K562 (cell line): Measurements from ENCODE around the gene SIM2. TPM values are rescaled to one million over a fixed set of nuclear protein-coding genes. Genes with fewer than 3 reads are reported as not detected.

Source experiments
- ATAC-seq: fragments of 200-7000 bp; cut with Tn5 transposase; 3 replicates; pipeline ENCODE4 v1.9.1; 2020; ENCODE audit warnings: moderate library complexity
- BruUV-seq: library from RNA; stranded (reverse); fragments of 400-500 nt; replicated peaks from 2 replicates; lab custom pipeline; 2021; lab: Mats Ljungman, UMichigan
- CTCF ChIA-PET: fragments of 300-600 bp; formaldehyde crosslinking; extraction: SDS; loops from one replicate; lab custom pipeline; 2021; ENCODE audit warnings: low intra/inter-chr PET ratio; lab: Yijun Ruan, JAX
- POLR2A ChIA-PET: fragments of 300-600, 350-650 bp; sonication (Branson Sonifier 250); formaldehyde crosslinking; extraction: SDS; loops from one replicate; lab custom pipeline; 2021; ENCODE audit warnings: antibody characterized with exemption, inconsistent platforms; lab: Yijun Ruan, JAX
- DNase-seq, 4 experiments: peaks; one replicate each; pipeline versions ENCODE4 v3.0.0 to v3.0.0-alpha.2; 2011 to 2018; ENCODE audit warnings: low spot score in 3 of 4, mixed read lengths in 3 of 4; ENCODE audit errors: extremely low read depth in 1 of 4
- FAIRE-seq: peaks from 2 replicates; lab custom pipeline; 2011; peaks lifted over from hg19 to GRCh38; lab: Jason Lieb, UNC
- H2AFZ ChIP-seq: 2 replicates; pipeline ENCODE4 v1.6.0; 2011; ENCODE audit warnings: low read depth, low read length, control low read depth, inconsistent platforms
- H3K27ac ChIP-seq: fragments of 200-600 bp; 3 replicates; pipeline ENCODE4 v1.8.0; 2011; ENCODE audit warnings: low read depth, mild to moderate bottlenecking, control low read depth, inconsistent platforms, low read length, moderate library complexity, mixed read lengths; ENCODE audit errors: extremely low read depth
- H3K27me3 ChIP-seq, 2 experiments: fragments of 300-600 bp in 1 of 2; 2 replicates in 1 of 2; 3 replicates in 1 of 2; pipeline versions ENCODE4 v1.6.0 to v1.8.0; 2011; ENCODE audit warnings: inconsistent platforms in 2 of 2, low read length in 2 of 2, mild to moderate bottlenecking in 1 of 2, mixed read lengths in 1 of 2, moderate library complexity in 1 of 2; ENCODE audit not compliant: control insufficient read depth in 2 of 2, insufficient read depth in 2 of 2
- H3K36me3 ChIP-seq: fragments of 300-600 bp; 3 replicates; pipeline ENCODE4 v1.8.0; 2011; ENCODE audit warnings: mild to moderate bottlenecking, low read length, inconsistent platforms; ENCODE audit not compliant: control insufficient read depth, insufficient read depth
- H3K4me1 ChIP-seq, 2 experiments: fragments of 200-600 bp in 1 of 2; replicated peaks in 1 of 2; 2 replicates in 1 of 2; 3 replicates in 1 of 2; pipeline versions ENCODE4 v1.5.1 to v1.8.0; 2011; ENCODE audit warnings: inconsistent platforms in 2 of 2, low read length in 2 of 2, mild to moderate bottlenecking in 1 of 2, mixed read lengths in 1 of 2, moderate library complexity in 1 of 2; ENCODE audit not compliant: control insufficient read depth in 2 of 2, insufficient read depth in 2 of 2
- H3K4me2 ChIP-seq: 2 replicates; pipeline ENCODE4 v1.6.1; 2011; ENCODE audit warnings: low read length, control low read depth, inconsistent platforms, mixed read lengths; ENCODE audit not compliant: insufficient read depth
- H3K4me3 ChIP-seq: fragments of 200-600 bp; sonication (generic), shearing (Covaris generic); 2 replicates; pipeline ENCODE4 v1.5.1; 2016; ENCODE audit warnings: control low read depth, inconsistent platforms
- H3K79me2 ChIP-seq: fragments of 200-600 bp; 3 replicates; pipeline ENCODE4 v1.8.0; 2011; ENCODE audit warnings: low read length, inconsistent platforms; ENCODE audit not compliant: control insufficient read depth, insufficient read depth
- H3K9ac ChIP-seq, 2 experiments: 2 replicates each; pipeline versions ENCODE4 v1.6.0 to v1.6.1; 2011; ENCODE audit warnings: low read depth in 2 of 2, low read length in 2 of 2, control low read depth in 1 of 2, inconsistent platforms in 1 of 2, mild to moderate bottlenecking in 1 of 2, mixed read lengths in 1 of 2; ENCODE audit not compliant: insufficient read depth in 1 of 2
- H3K9me1 ChIP-seq: one replicate; pipeline ENCODE4 v1.6.0; 2011; ENCODE audit warnings: inconsistent platforms, mild to moderate bottlenecking, low read length, moderate library complexity; ENCODE audit not compliant: control insufficient read depth, insufficient read depth
- H3K9me3 ChIP-seq: replicated peaks from 2 replicates; pipeline ENCODE4 v1.5.1; 2011; ENCODE audit warnings: low read depth, low read length, inconsistent platforms; ENCODE audit not compliant: control insufficient read depth, insufficient read depth
- H4K20me1 ChIP-seq: replicated peaks from 2 replicates; pipeline ENCODE4 v1.6.1; 2011; ENCODE audit warnings: low read length, inconsistent platforms, mixed read lengths; ENCODE audit not compliant: control insufficient read depth, insufficient read depth
- MCM3 ChIP-seq: fragments of 450-650 bp; IDR thresholded peaks from 2 replicates; pipeline ENCODE4 v1.6.1; 2016
- NFIC ChIP-seq: fragments of 450-650 bp; IDR thresholded peaks from 2 replicates; pipeline ENCODE4 v1.6.1; 2017; ENCODE audit warnings: mild to moderate bottlenecking, inconsistent platforms
- NFXL1 ChIP-seq: fragments of 450-650 bp; formaldehyde crosslinking; IDR thresholded peaks from 2 replicates; pipeline ENCODE4 v1.4.0; 2021; ENCODE audit warnings: mild to moderate bottlenecking
- TBP ChIP-seq: optimal IDR thresholded peaks from 2 replicates; pipeline ENCODE3; 2011; ENCODE audit warnings: low read depth, low read length, improper control_type of control experiment
- ZNF696 ChIP-seq: fragments of 250-450 bp; sonication (Bioruptor Pico); conservative IDR thresholded peaks from 2 replicates; pipeline ENCODE4 v1.4.0; 2020; ENCODE audit warnings: mild to moderate bottlenecking, moderate library complexity
- ZNF707 ChIP-seq: fragments of 250-450 bp; sonication (Bioruptor Pico); conservative IDR thresholded peaks from 2 replicates; pipeline ENCODE4 v1.8.0; 2022; ENCODE audit warnings: inconsistent platforms, mild to moderate bottlenecking, moderate library complexity
- ZZZ3 ChIP-seq: fragments of 450-650 bp; IDR thresholded peaks from 2 replicates; pipeline ENCODE4 v1.6.1; 2016; ENCODE audit warnings: antibody characterized with exemption, mild to moderate bottlenecking, moderate library complexity
- WGBS: fragments of 100-300 bp; shearing (Covaris generic); methylation state at CpG from one replicate; pipeline ENCODE4 v1.1.6; 2016; ENCODE audit warnings: low coverage, mixed read lengths; ENCODE audit not compliant: insufficient coverage; ENCODE audit errors: missing lambda C conversion rate; 5-methylcytosine and 5-hydroxymethylcytosine counted together
- in situ Hi-C: fragments of 300-500 bp; cut with MboI; formaldehyde crosslinking; loops from 4 replicates; pipeline ENCODE4 v1.15.0; 2018; ENCODE audit warnings: inconsistent platforms, mixed read lengths
- intact Hi-C: fragments of 100-400 bp; cut with micrococcal nuclease; formaldehyde crosslinking; loops from 2 replicates; pipeline ENCODE4 v1.14.2; 2022
- polyA plus RNA-seq, 8 experiments: library from polyadenylated mRNA; depleted of rRNA in 4 of 8; stranded (reverse) in 5 of 8; unstranded in 3 of 8; fragments of >200 nt; fragmentation: Nextera tagmentation in 2 of 8; fragmentation: Illumina TruSeq in 1 of 8; extraction: Ambion mirVana in 2 of 8; extraction: Trizol in 1 of 8; gene quantifications; 2 replicates each; pipeline versions ENCODE4 v1.2.1 to v1.2.3, GENCODE V29; 2011 to 2014; ENCODE audit warnings: inconsistent platforms in 1 of 8, missing spikeins in 1 of 8
- total RNA-seq, 7 experiments: library from RNA; depleted of rRNA in 6 of 7; stranded (reverse); fragments of >200 nt in 6 of 7; fragmentation: Illumina TruSeq in 2 of 7; extraction: Trizol in 2 of 7; gene quantifications; 2 replicates each; pipeline versions ENCODE4 v1.2.1 to v1.2.3, GENCODE V29; 2011 to 2021; ENCODE audit warnings: low replicate concordance in 1 of 7

The SIM2 gene
- total and polyA plus RNA-seq, 9 of the 15 experiments (the other 6 are each of a cell fraction or from before 2014, with no cell fraction given), result 0.07 to 0.11 (median 0.08) TPM; not detected in 6

GRCh38 chr21:36686955-36687354, 12.0 kb upstream of the SIM2 start:
- no peak for DNase-seq
- no peak for ATAC-seq
- H3K79me2 ChIP-seq, result no peaks in the 10 kb centered on the region
- 0% methylated on average over 6 of the region's 6 CpGs for WGBS
- no peak overlapping the region for H3K4me3 ChIP-seq
- TF ChIP-seq NFIC (no peak), ZNF696 (CRISPR knock-in tag) (no peak), NFXL1 (CRISPR knock-in tag) (no peak), ZNF707 (CRISPR knock-in tag) (no peak), MCM3 (no peak)
- TF ChIP-seq, all 486 proteins: peak for 0
- no peak overlapping the region for H3K4me2 ChIP-seq
- no peaks in the 10 kb centered on the region for H3K9me1 ChIP-seq
- H3K4me1 ChIP-seq, result no peaks in the 10 kb centered on the region
- no TSS peak for BruUV-seq
- ChIA-PET POLR2A (interaction anchor here (1.0 kb wide), 1 partner anchor 16 kb away, joined by 3 read pairs; no protein-coding TSS in a partner anchor), CTCF (no interaction called here)
- H2AFZ ChIP-seq, result no peak overlapping the region
- peaks cover 5% of the 10 kb centered on the region for H3K9me3 ChIP-seq
- intact Hi-C loops, result no loop called here
- no peak for FAIRE-seq
- H3K27ac ChIP-seq, result no peak overlapping the region
- H4K20me1 ChIP-seq, result no peaks in the 10 kb centered on the region
- H3K9ac ChIP-seq, result no peak overlapping the region
- no peaks in the 10 kb centered on the region for H3K36me3 ChIP-seq
- in situ Hi-C loops, result no loop called here
- H3K27me3 ChIP-seq, result peaks cover 23 to 24% of the 10 kb centered on the region in 2 experiments; a peak in 4 of 5 replicates

DNA sequence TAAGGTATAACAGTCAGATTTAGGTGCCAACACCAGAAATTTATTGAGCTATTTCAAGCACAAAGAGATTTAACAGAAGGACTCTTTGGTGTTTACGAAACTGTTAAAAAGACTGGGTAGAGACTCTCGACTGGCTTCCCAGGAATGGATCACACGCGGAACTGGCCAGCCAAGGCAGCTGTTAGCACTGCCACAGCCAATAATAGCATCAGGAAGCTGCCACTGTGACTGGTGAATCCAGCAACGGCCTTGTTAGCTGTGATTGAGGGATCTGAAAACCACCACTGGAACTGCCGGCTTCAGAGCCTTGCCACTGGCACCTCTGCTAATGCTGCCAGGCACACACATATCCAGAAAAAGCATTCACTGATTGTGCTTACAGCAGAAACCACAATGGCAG, 10.6 kb upstream of the SIM2 start:
- Histone ChIP-seq H3K27me3 (peaks cover 33 to 38% of the 10 kb centered on the region in 2 experiments; a peak in 4 of 5 replicates), H3K4me1 (peaks cover 0 to 7% of the 10 kb centered on the region in 2 experiments; a peak in 1 of 5 replicates), H3K4me3 (no peak overlapping the region), H3K9me3 (peaks cover 5% of the 10 kb centered on the region), H3K9ac (no peak overlapping the region), H3K79me2 (no peaks in the 10 kb centered on the region), H4K20me1 (no peaks in the 10 kb centered on the region), H3K9me1 (no peaks in the 10 kb centered on the region), H2AFZ (no peak overlapping the region), H3K4me2 (no peak overlapping the region), H3K27ac (no peak overlapping the region), H3K36me3 (no peaks in the 10 kb centered on the region)
- ChIA-PET POLR2A (interaction anchor here (0.5 kb wide), 1 partner anchor 58 kb away, joined by 3 read pairs; no protein-coding TSS in a partner anchor), CTCF (no interaction called here)
- WGBS, result 0% methylated on average over 6 of the region's 6 CpGs
- no peak for TF ChIP-seq ZZZ3
- no peak for TF ChIP-seq TBP
- ATAC-seq (no peak), DNase-seq (no peak), FAIRE-seq (no peak)
- intact Hi-C loops (no loop called here), in situ Hi-C loops (no loop called here)
- no TSS peak for BruUV-seq
